GM19099 (cell line): ENCODE results near the gene RIPOR2.

ENCODE experiments used
- POLR2A ChIP-seq: IDR thresholded peaks from 3 replicates; pipeline ENCODE4 v1.6.1; 2011; ENCODE audit warnings: low read depth; ENCODE audit not compliant: insufficient read length; ENCODE audit errors: extremely low read depth

The RIPOR2 gene

GRCh38 chr6:24936641-24937317 lies 1.0 kb upstream of the RIPOR2 start:
- TF ChIP-seq POLR2A: peak; percentile 37

- no peak for TF ChIP-seq POLR2A
These were observed 1.8 kb downstream of the RIPOR2 start for GRCh38 chr6:24933868-24934401.

DNA sequence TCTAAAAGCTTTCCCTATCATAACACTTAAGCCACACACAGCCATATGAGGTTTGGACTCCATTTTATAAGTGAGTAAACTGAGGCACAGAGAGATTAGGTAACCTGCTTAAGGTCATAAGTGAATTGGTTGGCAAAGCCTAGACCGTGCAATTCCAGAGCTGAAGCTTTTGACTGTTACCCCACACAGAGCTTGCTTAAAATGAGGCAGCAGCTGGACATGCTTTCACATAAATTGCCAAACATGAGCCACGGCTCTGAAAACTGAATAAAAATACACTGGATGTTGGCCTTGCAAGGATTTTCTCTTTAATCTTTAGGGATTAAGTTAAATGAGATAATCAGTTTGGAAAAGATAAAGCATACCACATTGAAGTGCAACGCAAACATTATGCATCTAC lies 2.5 kb downstream of the RIPOR2 start:
- no peak for TF ChIP-seq POLR2A

DNA sequence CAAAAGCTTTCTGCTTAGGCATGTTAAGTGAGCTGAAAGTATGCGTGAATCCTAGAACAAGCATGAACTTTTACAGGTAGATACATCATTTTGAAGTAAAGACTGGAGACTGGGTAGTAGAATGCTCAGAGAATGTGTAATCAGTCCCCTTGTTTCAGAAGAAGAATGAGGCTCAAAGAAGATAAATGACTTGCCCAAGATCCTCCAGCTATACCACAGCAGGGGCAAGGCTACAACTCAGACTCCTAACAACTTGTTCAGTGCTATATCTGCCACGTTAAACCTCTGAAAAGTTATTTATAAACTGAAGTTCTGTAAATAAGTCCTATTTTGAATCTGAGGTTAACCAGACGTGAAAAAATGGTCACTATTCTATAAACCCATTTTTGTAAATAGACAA lies 2.9 kb downstream of the RIPOR2 start:
- TF ChIP-seq POLR2A: peak; percentile 23

- no peak for TF ChIP-seq POLR2A
These were observed 3.8 kb downstream of the RIPOR2 start for GRCh38 chr6:24931718-24932691.

DNA sequence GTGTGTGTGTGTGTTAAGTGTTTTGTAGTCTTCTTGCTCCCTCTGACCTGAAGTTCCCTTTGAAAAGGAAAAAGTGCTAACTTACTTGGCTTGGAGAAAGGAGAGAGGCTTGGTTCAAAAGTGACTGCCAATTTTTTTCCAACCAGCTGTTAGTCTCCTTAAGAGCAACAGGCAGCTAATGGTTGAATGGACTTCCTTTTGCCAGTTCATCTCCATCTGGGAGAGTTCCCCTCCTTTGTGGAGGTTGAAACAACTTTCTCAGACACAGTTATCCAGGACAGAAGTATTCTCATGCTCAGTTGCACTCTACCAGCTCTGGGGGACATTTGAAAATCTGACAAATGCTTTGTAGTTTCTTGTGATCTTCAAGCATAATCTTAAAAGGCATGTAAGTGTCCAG lies 4.5 kb downstream of the RIPOR2 start:
- TF ChIP-seq POLR2A: no peak

GRCh38 chr6:24930431-24930871 lies 5.3 kb downstream of the RIPOR2 start:
- no peak for TF ChIP-seq POLR2A

DNA sequence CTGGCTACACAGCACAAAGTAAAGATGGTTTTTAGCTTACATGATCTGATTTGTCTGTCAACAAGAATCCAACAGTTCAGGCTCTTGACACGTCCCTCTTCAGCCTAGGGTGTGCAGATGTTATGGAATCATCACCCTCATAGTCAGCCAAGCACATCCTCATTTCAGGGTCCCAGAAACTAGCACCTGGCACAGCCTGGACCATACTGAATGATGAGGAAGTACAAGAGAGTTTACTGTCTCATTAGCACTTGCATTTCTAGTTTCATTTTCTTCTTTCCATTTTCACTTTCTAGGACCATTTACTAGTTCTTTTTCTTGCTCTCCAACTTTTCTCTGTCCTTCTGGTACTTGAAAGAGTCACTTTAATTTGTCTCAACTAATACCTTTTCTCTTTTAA lies 6.5 kb downstream of the RIPOR2 start:
- TF ChIP-seq POLR2A: no peak

- TF ChIP-seq POLR2A: no peak
These were observed 7.6 kb downstream of the RIPOR2 start for GRCh38 chr6:24927985-24928745.

DNA sequence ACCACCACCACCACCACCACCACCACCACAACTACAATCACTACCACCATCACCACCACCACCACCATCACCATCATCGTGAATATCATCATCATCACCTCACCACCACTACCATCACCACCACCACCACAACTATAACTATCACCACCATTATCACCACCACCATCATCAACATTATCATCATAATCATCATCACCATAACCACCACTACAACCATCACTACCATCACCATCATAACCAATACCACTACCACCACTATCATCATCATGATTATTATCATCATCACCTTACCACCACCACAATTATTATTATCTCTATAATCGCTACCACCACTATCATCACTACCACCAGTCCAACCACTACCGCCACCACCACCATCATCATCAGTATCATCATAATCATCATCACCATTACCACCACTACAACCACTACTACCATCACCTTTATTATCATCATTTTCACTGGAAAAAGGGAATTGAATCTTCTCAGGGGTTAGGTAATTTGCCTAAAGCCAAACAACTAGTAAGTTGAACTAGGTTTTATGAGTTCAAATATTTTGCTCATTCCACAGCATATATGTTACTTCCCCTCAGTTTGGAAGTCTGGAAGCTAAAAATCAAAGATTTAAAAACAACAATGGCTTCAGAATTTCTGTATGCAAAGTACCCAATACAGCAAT lies 8.3 kb downstream of the RIPOR2 start:
- no peak for TF ChIP-seq POLR2A

DNA sequence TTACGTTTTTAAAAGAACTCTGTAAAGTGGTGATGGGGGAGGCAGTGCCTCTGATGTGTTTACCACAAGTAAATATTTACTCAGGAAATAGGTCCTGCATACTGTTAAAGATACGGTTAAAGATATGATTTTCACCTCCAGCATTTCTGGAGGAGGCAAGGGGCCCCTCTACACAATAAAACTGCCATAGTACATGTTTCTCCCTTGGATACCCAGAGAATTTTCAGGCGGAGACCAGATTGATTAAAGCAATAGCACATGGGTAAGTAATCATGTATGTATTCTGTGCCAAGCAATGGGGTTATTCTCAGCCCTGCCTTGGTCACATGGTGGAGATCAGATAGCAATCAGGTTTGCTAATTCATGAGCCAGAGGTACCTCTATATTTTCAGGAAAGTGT lies 9.6 kb downstream of the RIPOR2 start:
- TF ChIP-seq POLR2A: no peak

DNA sequence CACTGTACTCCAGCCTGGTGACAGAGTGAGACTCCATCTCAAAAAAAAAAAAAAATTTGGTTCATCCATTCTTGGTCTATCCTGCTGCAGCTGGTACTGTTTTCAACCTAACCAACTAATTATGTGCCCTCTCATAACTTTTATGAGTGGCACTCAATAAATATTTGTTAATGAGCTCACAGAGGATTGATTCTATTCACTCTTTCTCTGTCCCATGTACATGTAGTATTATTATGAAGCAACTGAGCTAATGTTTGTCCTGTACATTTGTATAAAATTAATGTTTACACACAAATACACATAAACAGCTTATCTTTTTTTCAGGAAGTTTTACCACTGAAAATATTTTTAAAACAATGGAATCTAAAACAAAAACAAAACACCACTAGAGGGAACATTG lies 10.1 kb downstream of the RIPOR2 start:
- TF ChIP-seq POLR2A: no peak

GRCh38 chr6:24924580-24925356 lies 11.0 kb downstream of the RIPOR2 start:
- TF ChIP-seq POLR2A: no peak
